GM18858 (cell line): Measurements from ENCODE around the gene SAMD7.
A peak's percentile ranks its signal among the peaks of the same experiment; 100 is the strongest.

Experiments used
- ATAC-seq: cut with Tn5 transposase; IDR thresholded peaks from one replicate; pipeline ENCODE4 v1.9.1; 2021; ENCODE audit not compliant: unreplicated experiment

SAMD7 gene

GRCh38 chr3:169911272-169911671, at the start of gene SAMD7:
TSS of gene SAMD7 (plus strand) at chr3:169911572. CDS start at chr3:169919499, 7,927 bp downstream.
- no peak for ATAC-seq

- no peak for ATAC-seq
These were observed 49.5 kb upstream of the SAMD7 start for GRCh38 chr3:169861871-169862270.

GRCh38 chr3:169863458-169863899, 47.9 kb upstream of the SAMD7 start:
- peak; percentile 49 for ATAC-seq

- ATAC-seq, result no peak
These were observed 47.1 kb upstream of the SAMD7 start for GRCh38 chr3:169864270-169864669.

- ATAC-seq, result no peak
These were observed 46.1 kb upstream of the SAMD7 start for GRCh38 chr3:169865176-169865767.

- no peak for ATAC-seq
These were observed 43.7 kb upstream of the SAMD7 start for GRCh38 chr3:169867584-169868210.

- ATAC-seq, result no peak
These were observed 43.0 kb upstream of the SAMD7 start for GRCh38 chr3:169868369-169868768.

- no peak for ATAC-seq
These were observed 41.7 kb upstream of the SAMD7 start, which contains the start of gene LRRC31 for GRCh38 chr3:169869484-169870220. TSS of gene LRRC31 (minus strand) at chr3:169869935. CDS start at chr3:169869807, 128 bp downstream.

- ATAC-seq, result no peak
These were observed 40.1 kb upstream of the SAMD7 start for GRCh38 chr3:169871129-169871886.

- no peak for ATAC-seq
These were observed 32.3 kb upstream of the SAMD7 start for GRCh38 chr3:169879013-169879557.

- ATAC-seq, result no peak
These were observed 31.4 kb upstream of the SAMD7 start for GRCh38 chr3:169879845-169880575.

- no peak for ATAC-seq
These were observed 30.7 kb upstream of the SAMD7 start for GRCh38 chr3:169880576-169881250.

GRCh38 chr3:169886671-169887070, 24.7 kb upstream of the SAMD7 start:
- ATAC-seq, result no peak

- no peak for ATAC-seq
These were observed 19.5 kb upstream of the SAMD7 start for GRCh38 chr3:169891886-169892285.

- ATAC-seq, result no peak
These were observed 17.3 kb upstream of the SAMD7 start for GRCh38 chr3:169894110-169894509.

- ATAC-seq, result no peak
These were observed 16.3 kb upstream of the SAMD7 start for GRCh38 chr3:169895072-169895471.

- ATAC-seq, result no peak
These were observed 14.1 kb upstream of the SAMD7 start for GRCh38 chr3:169897284-169897683.

- no peak for ATAC-seq
These were observed 9.9 kb upstream of the SAMD7 start for GRCh38 chr3:169901453-169901852.

- ATAC-seq, result no peak
These were observed 6.0 kb upstream of the SAMD7 start for GRCh38 chr3:169905404-169905803.

GRCh38 chr3:169907476-169907875, 3.9 kb upstream of the SAMD7 start:
- no peak for ATAC-seq
